GM18517 (cell line): ENCODE measurements around the gene KIRREL1.

Experiments used
- ATAC-seq: cut with Tn5 transposase; IDR thresholded peaks from one replicate; pipeline ENCODE4 v1.9.1; 2021; ENCODE audit warnings: mild to moderate bottlenecking, moderate library complexity; ENCODE audit not compliant: unreplicated experiment

KIRREL1 gene

GRCh38 chr1:157993147-157993917 is at the start of gene KIRREL1:
Gene KIRREL1, plus strand, starts transcription at chr1:157993645. Its CDS starts 32 bp downstream, at chr1:157993677.
- no peak for ATAC-seq

GRCh38 chr1:157944663-157945280 is 48.7 kb upstream of the KIRREL1 start:
- no peak for ATAC-seq

- no peak for ATAC-seq
Observed at GRCh38 chr1:157948312-157949073, 45.0 kb upstream of the KIRREL1 start.

- no peak for ATAC-seq
Observed at GRCh38 chr1:157949074-157949354, 44.4 kb upstream of the KIRREL1 start.

- ATAC-seq, result no peak
Observed at GRCh38 chr1:157951230-157951629, 42.2 kb upstream of the KIRREL1 start.

GRCh38 chr1:157952601-157953000 is 40.8 kb upstream of the KIRREL1 start:
- no peak for ATAC-seq

- ATAC-seq, result no peak
Observed at GRCh38 chr1:157955221-157955620, 38.2 kb upstream of the KIRREL1 start.

GRCh38 chr1:157955857-157956256 is 37.6 kb upstream of the KIRREL1 start:
- ATAC-seq, result no peak

- ATAC-seq, result no peak
Observed at GRCh38 chr1:157956732-157957131, 36.7 kb upstream of the KIRREL1 start.

GRCh38 chr1:157958263-157958662 is 35.2 kb upstream of the KIRREL1 start:
- no peak for ATAC-seq

- ATAC-seq, result no peak
Observed at GRCh38 chr1:157959750-157960149, 33.7 kb upstream of the KIRREL1 start.

GRCh38 chr1:157960773-157961172 is 32.7 kb upstream of the KIRREL1 start:
- ATAC-seq, result no peak

GRCh38 chr1:157961805-157962762 is 31.4 kb upstream of the KIRREL1 start:
- ATAC-seq, result no peak

GRCh38 chr1:157963713-157964112 is 29.7 kb upstream of the KIRREL1 start:
- no peak for ATAC-seq

- ATAC-seq, result no peak
Observed at GRCh38 chr1:157965584-157965983, 27.9 kb upstream of the KIRREL1 start.

GRCh38 chr1:157966031-157966537 is 27.4 kb upstream of the KIRREL1 start:
- no peak for ATAC-seq

GRCh38 chr1:157967205-157967604 is 26.2 kb upstream of the KIRREL1 start:
- no peak for ATAC-seq

- ATAC-seq, result no peak
Observed at GRCh38 chr1:157968508-157968907, 24.9 kb upstream of the KIRREL1 start.

- ATAC-seq, result no peak
Observed at GRCh38 chr1:157968946-157969345, 24.5 kb upstream of the KIRREL1 start.

- no peak for ATAC-seq
Observed at GRCh38 chr1:157969697-157970485, 23.6 kb upstream of the KIRREL1 start.
